Ishikawa (cell line): ENCODE results near the gene ARHGEF19.

Experiments
- CEBPB ChIP-seq: IDR thresholded peaks from 2 replicates; pipeline ENCODE4 v1.6.1; 2012
- CREB1 ChIP-seq: IDR thresholded peaks from 2 replicates; pipeline ENCODE4 v1.6.1; 2012; ENCODE audit warnings: low read depth
- EGR1 ChIP-seq: IDR thresholded peaks from 2 replicates; pipeline ENCODE4 v1.6.1; 2012
- EP300 ChIP-seq: IDR thresholded peaks from 2 replicates; pipeline ENCODE4 v1.6.1; 2012; ENCODE audit warnings: borderline replicate concordance
- FOXM1 ChIP-seq: IDR thresholded peaks from 2 replicates; pipeline ENCODE4 v1.6.1; 2012; ENCODE audit warnings: low read depth, borderline replicate concordance
- MAX ChIP-seq: IDR thresholded peaks from 2 replicates; pipeline ENCODE4 v1.6.1; 2012
- NFIC ChIP-seq: IDR thresholded peaks from 2 replicates; pipeline ENCODE4 v1.6.1; 2012
- RAD21 ChIP-seq: IDR thresholded peaks from 2 replicates; pipeline ENCODE4 v1.6.1; 2012; ENCODE audit warnings: low read depth
- REST ChIP-seq: IDR thresholded peaks from 2 replicates; pipeline ENCODE4 v1.6.1; 2012; ENCODE audit warnings: low read depth, mild to moderate bottlenecking
- TAF1 ChIP-seq: IDR thresholded peaks from 2 replicates; pipeline ENCODE4 v1.6.1; 2012; ENCODE audit warnings: low read depth, mild to moderate bottlenecking
- TCF12 ChIP-seq: IDR thresholded peaks from 2 replicates; pipeline ENCODE4 v1.6.1; 2012; ENCODE audit warnings: low read depth
- TEAD4 ChIP-seq: IDR thresholded peaks from 2 replicates; pipeline ENCODE4 v1.6.1; 2012
- USF1 ChIP-seq: IDR thresholded peaks from 2 replicates; pipeline ENCODE4 v1.6.1; 2012
- YY1 ChIP-seq: IDR thresholded peaks from 2 replicates; pipeline ENCODE4 v1.6.1; 2012; ENCODE audit warnings: low read depth
- ZBTB7A ChIP-seq: IDR thresholded peaks from 2 replicates; pipeline ENCODE4 v1.6.1; 2012; ENCODE audit warnings: low read depth

Gene ARHGEF19

GRCh38 chr1:16249596-16250241, 37.3 kb upstream of the ARHGEF19 start:
- TF ChIP-seq NFIC (peak; percentile 57), RAD21 (no peak), YY1 (no peak), REST (no peak), TAF1 (no peak)

- no peak for TF ChIP-seq FOXM1
- peak; percentile 77 for TF ChIP-seq NFIC
Observed at GRCh38 chr1:16248603-16249516, 36.4 kb upstream of the ARHGEF19 start.

- TF ChIP-seq CEBPB (no peak), RAD21 (no peak), ZBTB7A (no peak), MAX (no peak), EP300 (no peak)
Observed at GRCh38 chr1:16248007-16248436, 35.6 kb upstream of the ARHGEF19 start.

GRCh38 chr1:16247441-16247840, 35.0 kb upstream of the ARHGEF19 start:
- TF ChIP-seq NFIC (no peak), EGR1 (no peak), MAX (no peak), RAD21 (no peak), TCF12 (no peak), ZBTB7A (no peak), EP300 (no peak), FOXM1 (no peak), YY1 (no peak), USF1 (no peak), CEBPB (no peak)

GRCh38 chr1:16246961-16247360, 34.5 kb upstream of the ARHGEF19 start:
- TF ChIP-seq TCF12 = no peak
- no peak for TF ChIP-seq FOXM1
- TF ChIP-seq RAD21 = no peak
- TF ChIP-seq EP300 = no peak
- TF ChIP-seq CEBPB = no peak
- no peak for TF ChIP-seq ZBTB7A
- TF ChIP-seq TAF1 = no peak
- no peak for TF ChIP-seq REST
- TF ChIP-seq TEAD4 = no peak
- TF ChIP-seq YY1 = no peak
- TF ChIP-seq EGR1 = no peak
- no peak for TF ChIP-seq CREB1
- no peak for TF ChIP-seq MAX
- no peak for TF ChIP-seq USF1
- TF ChIP-seq NFIC = no peak
